HCT116 (cell line): Measurements from ENCODE around the gene SMG6. TPM values are rescaled to one million over a fixed set of nuclear protein-coding genes. Genes with fewer than 3 reads are reported as not detected.

ENCODE experiments used
- ATAC-seq: fragments of 200-7000 bp; cut with Tn5 transposase; 2 replicates; pipeline ENCODE4 v1.9.1; 2020; ENCODE audit warnings: mild to moderate bottlenecking, moderate library complexity
- BruUV-seq: library from RNA; stranded (reverse); fragments of 400-500 nt; replicated peaks from 2 replicates; lab custom pipeline; 2021; lab: Mats Ljungman, UMichigan
- CTCF ChIA-PET: fragments of 300-600 bp; sonication (Branson Sonifier 250); formaldehyde crosslinking; loops from one replicate; lab custom pipeline; 2021; ENCODE audit warnings: antibody characterized with exemption; lab: Charles Lee
- POLR2A ChIA-PET: fragments of 300-600, 350-600 bp; sonication (Branson Sonifier 250); formaldehyde crosslinking; loops from one replicate; lab custom pipeline; 2021; ENCODE audit warnings: antibody characterized with exemption; lab: Charles Lee
- RAD21 ChIA-PET, 2 experiments: fragments of 300-600 bp; sonication (Branson Sonifier 250); formaldehyde crosslinking; loops; one replicate each; lab custom pipeline; 2023; ENCODE audit warnings: low total read pairs in 2 of 2; ENCODE audit not compliant: uncharacterized antibody in 2 of 2, unreplicated experiment in 2 of 2, low non-redundant PET in 1 of 2; lab: Charles Lee
- DNase-seq: peaks from one replicate; pipeline ENCODE4 v3.0.0-alpha.2; 2010; ENCODE audit warnings: low read depth, low spot score
- H2AFZ ChIP-seq: fragments of 200-600 bp; shearing (Covaris generic), sonication (generic); 2 replicates; pipeline ENCODE4 v1.6.1; 2017; ENCODE audit warnings: low read depth, mixed run types, mixed read lengths, antibody characterized with exemption, low read length; ENCODE audit not compliant: poor library complexity, severe bottlenecking
- H3K27ac ChIP-seq: 2 replicates; pipeline ENCODE4 v1.5.1; 2012; ENCODE audit warnings: low read depth, low read length
- H3K27me3 ChIP-seq: fragments of 200-600 bp; sonication (generic); 2 replicates; pipeline ENCODE4 v1.6.1; 2016; ENCODE audit warnings: mixed run types, low read length, mixed read lengths; ENCODE audit not compliant: insufficient read depth
- H3K36me3 ChIP-seq, 2 experiments: fragments of 200-500 bp in 1 of 2; fragments of 200-600 bp in 1 of 2; sonication (Bioruptor generic) in 1 of 2; sonication (generic) in 1 of 2; 2 replicates each; pipeline versions ENCODE4 v1.5.1 to v1.6.1; 2014 to 2016; ENCODE audit warnings: low read length in 2 of 2, inconsistent platforms in 1 of 2, mixed read lengths in 1 of 2, mixed run types in 1 of 2; ENCODE audit not compliant: insufficient read depth in 2 of 2, control insufficient read depth in 1 of 2
- H3K4me1 ChIP-seq, 2 experiments: fragments of 200-600 bp in 1 of 2; sonication (generic) in 1 of 2; 2 replicates each; pipeline versions ENCODE4 v1.5.1 to v1.6.1; 2012 to 2017; ENCODE audit warnings: low read length in 2 of 2, inconsistent platforms in 1 of 2, mild to moderate bottlenecking in 1 of 2, mixed read lengths in 1 of 2, mixed run types in 1 of 2, moderate library complexity in 1 of 2; ENCODE audit not compliant: insufficient read depth in 2 of 2, control insufficient read depth in 1 of 2
- H3K4me2 ChIP-seq: fragments of 200-600 bp; sonication (generic); 2 replicates; pipeline ENCODE4 v1.6.1; 2017; ENCODE audit warnings: mixed run types, low read length, mixed read lengths
- H3K4me3 ChIP-seq, 2 experiments: fragments of 200-600 bp in 1 of 2; sonication (generic) in 1 of 2; replicated peaks in 1 of 2; 2 replicates each; pipeline ENCODE4 v1.5.1; 2011 to 2016; ENCODE audit warnings: low read length in 2 of 2, control low read depth in 1 of 2, low read depth in 1 of 2, mild to moderate bottlenecking in 1 of 2, mixed read lengths in 1 of 2, mixed run types in 1 of 2
- H3K79me2 ChIP-seq: fragments of 200-600 bp; sonication (generic); 2 replicates; pipeline ENCODE4 v1.6.1; 2017; ENCODE audit warnings: mild to moderate bottlenecking, mixed run types, low read length, moderate library complexity, mixed read lengths; ENCODE audit not compliant: insufficient read depth
- H3K9ac ChIP-seq: fragments of 200-600 bp; sonication (generic); 2 replicates; pipeline ENCODE4 v1.6.1; 2016; ENCODE audit warnings: low read length, mixed read lengths
- H3K9me2 ChIP-seq: fragments of 200-600 bp; sonication (generic), shearing (Covaris generic); 2 replicates; pipeline ENCODE4 v1.6.1; 2017; ENCODE audit warnings: mixed run types, mild to moderate bottlenecking, moderate library complexity; ENCODE audit not compliant: insufficient read depth
- H3K9me3 ChIP-seq, 2 experiments: fragments of 200-500 bp in 1 of 2; fragments of 200-600 bp in 1 of 2; sonication (Bioruptor generic) in 1 of 2; sonication (generic) in 1 of 2; 2 replicates each; pipeline ENCODE4 v1.6.1; 2014 to 2017; ENCODE audit warnings: low read length in 2 of 2, mixed read lengths in 2 of 2, inconsistent platforms in 1 of 2, low read depth in 1 of 2, mild to moderate bottlenecking in 1 of 2, mixed run types in 1 of 2, moderate library complexity in 1 of 2; ENCODE audit not compliant: control insufficient read depth in 1 of 2, insufficient read depth in 1 of 2
- H4K20me1 ChIP-seq: fragments of 200-600 bp; sonication (generic), shearing (Covaris generic); 2 replicates; pipeline ENCODE4 v1.6.1; 2017; ENCODE audit warnings: mixed run types, mild to moderate bottlenecking, moderate library complexity; ENCODE audit not compliant: insufficient read depth
- EZH2 ChIP-seq: fragments of 200-600 bp; sonication (generic); IDR thresholded peaks from 2 replicates; pipeline ENCODE4 v1.6.1; 2017; ENCODE audit warnings: antibody characterized with exemption, mixed run types
- EZH2phosphoT487 ChIP-seq: fragments of 200-600 bp; IDR thresholded peaks from 2 replicates; pipeline ENCODE4 v1.6.1; 2018; ENCODE audit warnings: antibody characterized with exemption, borderline replicate concordance
- JUND ChIP-seq: IDR thresholded peaks from 2 replicates; pipeline ENCODE4 v1.6.1; 2012
- POLR2A ChIP-seq: IDR thresholded peaks from 2 replicates; pipeline ENCODE4 v1.7.0; 2011; ENCODE audit warnings: borderline replicate concordance; ENCODE audit not compliant: insufficient read depth, insufficient read length; ENCODE audit errors: extremely low read depth
- RAD21 ChIP-seq: IDR thresholded peaks from 2 replicates; pipeline ENCODE4 v1.6.1; 2012; ENCODE audit warnings: low read depth, mild to moderate bottlenecking
- SIN3A ChIP-seq: IDR thresholded peaks from 2 replicates; pipeline ENCODE4 v1.6.1; 2012; ENCODE audit warnings: low read depth
- SP1 ChIP-seq: IDR thresholded peaks from 2 replicates; pipeline ENCODE4 v1.6.1; 2012; ENCODE audit warnings: low read depth
- SRF ChIP-seq: IDR thresholded peaks from 2 replicates; pipeline ENCODE4 v1.6.1; 2012; ENCODE audit warnings: low read depth
- TCF7L2 ChIP-seq: IDR thresholded peaks from 2 replicates; pipeline ENCODE4 v1.7.0; 2011; ENCODE audit warnings: borderline replicate concordance, inconsistent platforms; ENCODE audit not compliant: insufficient read depth, insufficient read length; ENCODE audit errors: extremely low read depth
- intact Hi-C: fragments of 100-400 bp; cut with micrococcal nuclease; formaldehyde crosslinking; loops from 2 replicates; pipeline ENCODE4 v1.10.0; 2022
- total RNA-seq: library from RNA; stranded (reverse); gene quantifications from one replicate; pipeline ENCODE4 v1.2.1, GENCODE V29; 2021; ENCODE audit not compliant: unreplicated experiment

Gene SMG6
- total RNA-seq, 1 experiment from 2014 or later, result 23.1 TPM

GRCh38 chr17:2186937-2187336 is 116.6 kb downstream of the SMG6 start:
- Histone ChIP-seq H2AFZ (no peak overlapping the region), H3K9me2 (no peaks in the 10 kb centered on the region), H3K27ac (no peak overlapping the region), H3K27me3 (no peaks in the 10 kb centered on the region), H3K79me2 (no peaks in the 10 kb centered on the region), H3K4me1 (peaks cover under 1 to 23% of the 10 kb centered on the region in 2 experiments; a peak in 3 of 4 replicates), H3K9ac (no peak overlapping the region), H4K20me1 (no peaks in the 10 kb centered on the region)
- ATAC-seq, result no peak
- ChIA-PET POLR2A (no interaction called here), CTCF (no interaction called here)
- BruUV-seq, result no TSS peak
- intact Hi-C loops, result no loop called here
- TF ChIP-seq SIN3A, result no peak
- no peak for TF ChIP-seq SP1
- no peak for TF ChIP-seq RAD21
- TF ChIP-seq EZH2phosphoT487, result no peak
- TF ChIP-seq JUND, result no peak
- TF ChIP-seq, all 23 proteins: peak for 0
- no peaks in the 10 kb centered on the region for H3K9me3 ChIP-seq
- H3K36me3 ChIP-seq, result peaks cover 0 to 5% of the 10 kb centered on the region in 2 experiments; a peak in 2 of 4 replicates
- H3K4me2 ChIP-seq, result no peak overlapping the region
- RAD21 ChIA-PET, result no interaction called here
- no peak for DNase-seq
- H3K4me3 ChIP-seq, result no peak overlapping the region

- ChIA-PET POLR2A (no interaction called here), CTCF (no interaction called here), RAD21 (no interaction called here)
- Histone ChIP-seq H3K4me1 (peaks cover 0 to 9% of the 10 kb centered on the region in 2 experiments; a peak in 2 of 4 replicates), H3K36me3 (peaks cover 0 to 5% of the 10 kb centered on the region in 2 experiments; a peak in 2 of 4 replicates), H3K4me3 (no peak overlapping the region), H3K9me3 (no peaks in the 10 kb centered on the region), H3K9ac (no peak overlapping the region), H3K4me2 (no peak overlapping the region), H3K9me2 (no peaks in the 10 kb centered on the region), H2AFZ (no peak overlapping the region), H3K27me3 (no peaks in the 10 kb centered on the region), H3K79me2 (no peaks in the 10 kb centered on the region), H4K20me1 (no peaks in the 10 kb centered on the region), H3K27ac (no peak overlapping the region)
- intact Hi-C loops, result no loop called here
- no TSS peak for BruUV-seq
- ATAC-seq, result no peak
- no peak for DNase-seq
- TF ChIP-seq POLR2A, result no peak
- TF ChIP-seq RAD21, result no peak
- TF ChIP-seq TCF7L2, result no peak
- no peak for TF ChIP-seq SIN3A
- TF ChIP-seq SRF, result no peak
- no peak for TF ChIP-seq EZH2
- TF ChIP-seq JUND, result no peak
Observed at GRCh38 chr17:2184993-2185931, 118.3 kb downstream of the SMG6 start.
